HepG2 (cell line): Measurements from ENCODE around the gene CT47A1. TPM values are rescaled to one million over a fixed set of nuclear protein-coding genes. Genes with fewer than 3 reads are reported as not detected.

Experiments
- ARID5B ChIP-seq: IDR thresholded peaks from 2 replicates; pipeline ENCODE4 v1.4.0; 2020; ENCODE audit warnings: mild to moderate bottlenecking, missing genetic modification reagents
- EHMT2 ChIP-seq: fragments of 200-600 bp; sonication (generic); IDR thresholded peaks from 2 replicates; pipeline ENCODE4 v1.7.0; 2017; ENCODE audit warnings: antibody characterized with exemption, low read depth, low read length, borderline replicate concordance
- KLF6 ChIP-seq: IDR thresholded peaks from 2 replicates; pipeline ENCODE4 v1.8.0; 2016; ENCODE audit warnings: missing biosample characterization, missing genetic modification reagents
- MTA1 ChIP-seq: sonication (generic); formaldehyde crosslinking; IDR thresholded peaks from 2 replicates; pipeline ENCODE4 v1.4.0; 2020; ENCODE audit warnings: missing genetic modification reagents, mild to moderate bottlenecking, borderline replicate concordance
- MTERF4 ChIP-seq: sonication (generic); formaldehyde crosslinking; IDR thresholded peaks from 2 replicates; pipeline ENCODE4 v1.8.0; 2023; ENCODE audit warnings: mild to moderate bottlenecking, missing genetic modification reagents
- NCOA2 ChIP-seq: sonication (generic); formaldehyde crosslinking; IDR thresholded peaks from 2 replicates; pipeline ENCODE4 v1.8.0; 2022; ENCODE audit warnings: inconsistent platforms
- NFIC ChIP-seq: IDR thresholded peaks from 2 replicates; pipeline ENCODE4 v1.6.1; 2012; ENCODE audit warnings: mild to moderate bottlenecking, low read length, inconsistent platforms
- PAX8 ChIP-seq: sonication (generic); formaldehyde crosslinking; IDR thresholded peaks from 2 replicates; pipeline ENCODE4 v1.8.0; 2022; ENCODE audit warnings: mild to moderate bottlenecking, missing genetic modification reagents, borderline replicate concordance
- SOX5 ChIP-seq: IDR thresholded peaks from 2 replicates; pipeline ENCODE4 v1.6.1; 2016; ENCODE audit warnings: borderline replicate concordance
- TBX3 ChIP-seq: fragments of 450-650 bp; IDR thresholded peaks from 2 replicates; pipeline ENCODE4 v1.6.1; 2017; ENCODE audit warnings: antibody characterized with exemption, mild to moderate bottlenecking, inconsistent platforms, borderline replicate concordance
- polyA plus RNA-seq, 8 experiments: library from polyadenylated mRNA; depleted of rRNA in 3 of 8; stranded (reverse) in 7 of 8; unstranded in 1 of 8; fragments of >200 nt; fragmentation: Illumina TruSeq in 4 of 8; extraction: Trizol in 4 of 8; gene quantifications; 2 replicates each; pipeline versions ENCODE4 v1.2.1 to v1.2.3, GENCODE V29; 2011 to 2016; ENCODE audit warnings: low read depth in 4 of 8, missing spikeins in 1 of 8, mixed read lengths in 1 of 8; ENCODE audit not compliant: insufficient read depth in 1 of 8
- total RNA-seq, 5 experiments: library from RNA; depleted of rRNA; stranded (reverse); fragments of >200 nt; fragmentation: Illumina TruSeq; extraction: Trizol; gene quantifications; 2 replicates each; pipeline ENCODE4 v1.2.3, GENCODE V29; 2016; ENCODE audit warnings: low read depth in 1 of 5
- TF ChIP-seq, protein P1 (sequence below): sonication (generic); formaldehyde crosslinking; IDR thresholded peaks from 2 replicates; pipeline ENCODE4 v1.9.0; 2022; ENCODE audit warnings: missing genetic modification reagents, mild to moderate bottlenecking, borderline replicate concordance
- TF ChIP-seq, protein P2 (sequence below): sonication (generic); formaldehyde crosslinking; IDR thresholded peaks from 2 replicates; pipeline ENCODE4 v1.5.1; 2020; ENCODE audit warnings: mild to moderate bottlenecking, missing genetic modification reagents, borderline replicate concordance
- TF ChIP-seq, protein P3 (sequence below): sonication (generic); formaldehyde crosslinking; conservative IDR thresholded peaks from 2 replicates; pipeline ENCODE4 v1.4.0; 2020; ENCODE audit warnings: mild to moderate bottlenecking, missing genetic modification reagents, moderate library complexity

CT47A1 gene
- total and polyA plus RNA-seq, 2 of the 13 experiments (the other 11 are each of a cell fraction or from before 2014, with no cell fraction given): not detected

DNA sequence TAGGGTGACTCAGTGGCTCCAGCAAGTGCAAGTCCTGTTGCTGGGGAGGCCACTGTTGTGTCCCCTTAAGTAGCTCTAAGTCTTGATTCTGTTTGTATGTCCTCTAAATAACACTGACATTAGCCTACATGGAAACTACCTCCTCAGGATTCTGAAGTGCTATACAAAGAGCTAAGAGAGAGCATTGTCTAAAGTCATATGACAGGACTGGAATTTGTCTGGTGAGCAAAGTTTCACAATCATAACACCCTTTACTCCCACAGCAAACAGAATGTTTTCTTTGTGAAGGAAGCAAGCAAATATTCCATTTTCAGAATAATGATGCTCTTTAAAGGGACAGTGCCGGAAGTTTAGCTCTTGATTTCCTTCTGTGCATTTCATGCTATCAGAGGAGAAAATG lies 23.4 kb upstream of the CT47A1 start (continued):
- TF ChIP-seq NCOA2: peak; percentile 82
- peak; percentile 97 for TF ChIP-seq SOX5 (CRISPR knock-in tag)
- peak; percentile 85 for TF ChIP-seq TBX3
- TF ChIP-seq, protein P1, sequence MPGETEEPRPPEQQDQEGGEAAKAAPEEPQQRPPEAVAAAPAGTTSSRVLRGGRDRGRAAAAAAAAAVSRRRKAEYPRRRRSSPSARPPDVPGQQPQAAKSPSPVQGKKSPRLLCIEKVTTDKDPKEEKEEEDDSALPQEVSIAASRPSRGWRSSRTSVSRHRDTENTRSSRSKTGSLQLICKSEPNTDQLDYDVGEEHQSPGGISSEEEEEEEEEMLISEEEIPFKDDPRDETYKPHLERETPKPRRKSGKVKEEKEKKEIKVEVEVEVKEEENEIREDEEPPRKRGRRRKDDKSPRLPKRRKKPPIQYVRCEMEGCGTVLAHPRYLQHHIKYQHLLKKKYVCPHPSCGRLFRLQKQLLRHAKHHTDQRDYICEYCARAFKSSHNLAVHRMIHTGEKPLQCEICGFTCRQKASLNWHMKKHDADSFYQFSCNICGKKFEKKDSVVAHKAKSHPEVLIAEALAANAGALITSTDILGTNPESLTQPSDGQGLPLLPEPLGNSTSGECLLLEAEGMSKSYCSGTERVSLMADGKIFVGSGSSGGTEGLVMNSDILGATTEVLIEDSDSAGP (CRISPR knock-in tag): peak; percentile 86
- no peak for TF ChIP-seq KLF6 (CRISPR knock-in tag)
- TF ChIP-seq, protein P2, sequence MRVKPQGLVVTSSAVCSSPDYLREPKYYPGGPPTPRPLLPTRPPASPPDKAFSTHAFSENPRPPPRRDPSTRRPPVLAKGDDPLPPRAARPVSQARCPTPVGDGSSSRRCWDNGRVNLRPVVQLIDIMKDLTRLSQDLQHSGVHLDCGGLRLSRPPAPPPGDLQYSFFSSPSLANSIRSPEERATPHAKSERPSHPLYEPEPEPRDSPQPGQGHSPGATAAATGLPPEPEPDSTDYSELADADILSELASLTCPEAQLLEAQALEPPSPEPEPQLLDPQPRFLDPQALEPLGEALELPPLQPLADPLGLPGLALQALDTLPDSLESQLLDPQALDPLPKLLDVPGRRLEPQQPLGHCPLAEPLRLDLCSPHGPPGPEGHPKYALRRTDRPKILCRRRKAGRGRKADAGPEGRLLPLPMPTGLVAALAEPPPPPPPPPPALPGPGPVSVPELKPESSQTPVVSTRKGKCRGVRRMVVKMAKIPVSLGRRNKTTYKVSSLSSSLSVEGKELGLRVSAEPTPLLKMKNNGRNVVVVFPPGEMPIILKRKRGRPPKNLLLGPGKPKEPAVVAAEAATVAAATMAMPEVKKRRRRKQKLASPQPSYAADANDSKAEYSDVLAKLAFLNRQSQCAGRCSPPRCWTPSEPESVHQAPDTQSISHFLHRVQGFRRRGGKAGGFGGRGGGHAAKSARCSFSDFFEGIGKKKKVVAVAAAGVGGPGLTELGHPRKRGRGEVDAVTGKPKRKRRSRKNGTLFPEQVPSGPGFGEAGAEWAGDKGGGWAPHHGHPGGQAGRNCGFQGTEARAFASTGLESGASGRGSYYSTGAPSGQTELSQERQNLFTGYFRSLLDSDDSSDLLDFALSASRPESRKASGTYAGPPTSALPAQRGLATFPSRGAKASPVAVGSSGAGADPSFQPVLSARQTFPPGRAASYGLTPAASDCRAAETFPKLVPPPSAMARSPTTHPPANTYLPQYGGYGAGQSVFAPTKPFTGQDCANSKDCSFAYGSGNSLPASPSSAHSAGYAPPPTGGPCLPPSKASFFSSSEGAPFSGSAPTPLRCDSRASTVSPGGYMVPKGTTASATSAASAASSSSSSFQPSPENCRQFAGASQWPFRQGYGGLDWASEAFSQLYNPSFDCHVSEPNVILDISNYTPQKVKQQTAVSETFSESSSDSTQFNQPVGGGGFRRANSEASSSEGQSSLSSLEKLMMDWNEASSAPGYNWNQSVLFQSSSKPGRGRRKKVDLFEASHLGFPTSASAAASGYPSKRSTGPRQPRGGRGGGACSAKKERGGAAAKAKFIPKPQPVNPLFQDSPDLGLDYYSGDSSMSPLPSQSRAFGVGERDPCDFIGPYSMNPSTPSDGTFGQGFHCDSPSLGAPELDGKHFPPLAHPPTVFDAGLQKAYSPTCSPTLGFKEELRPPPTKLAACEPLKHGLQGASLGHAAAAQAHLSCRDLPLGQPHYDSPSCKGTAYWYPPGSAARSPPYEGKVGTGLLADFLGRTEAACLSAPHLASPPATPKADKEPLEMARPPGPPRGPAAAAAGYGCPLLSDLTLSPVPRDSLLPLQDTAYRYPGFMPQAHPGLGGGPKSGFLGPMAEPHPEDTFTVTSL (CRISPR knock-in tag): peak; percentile 73; the same call in 1 of the 2 replicates
- no peak for TF ChIP-seq PAX8 (CRISPR knock-in tag)
- TF ChIP-seq MTA1 (CRISPR knock-in tag): no peak
- TF ChIP-seq, protein P3, sequence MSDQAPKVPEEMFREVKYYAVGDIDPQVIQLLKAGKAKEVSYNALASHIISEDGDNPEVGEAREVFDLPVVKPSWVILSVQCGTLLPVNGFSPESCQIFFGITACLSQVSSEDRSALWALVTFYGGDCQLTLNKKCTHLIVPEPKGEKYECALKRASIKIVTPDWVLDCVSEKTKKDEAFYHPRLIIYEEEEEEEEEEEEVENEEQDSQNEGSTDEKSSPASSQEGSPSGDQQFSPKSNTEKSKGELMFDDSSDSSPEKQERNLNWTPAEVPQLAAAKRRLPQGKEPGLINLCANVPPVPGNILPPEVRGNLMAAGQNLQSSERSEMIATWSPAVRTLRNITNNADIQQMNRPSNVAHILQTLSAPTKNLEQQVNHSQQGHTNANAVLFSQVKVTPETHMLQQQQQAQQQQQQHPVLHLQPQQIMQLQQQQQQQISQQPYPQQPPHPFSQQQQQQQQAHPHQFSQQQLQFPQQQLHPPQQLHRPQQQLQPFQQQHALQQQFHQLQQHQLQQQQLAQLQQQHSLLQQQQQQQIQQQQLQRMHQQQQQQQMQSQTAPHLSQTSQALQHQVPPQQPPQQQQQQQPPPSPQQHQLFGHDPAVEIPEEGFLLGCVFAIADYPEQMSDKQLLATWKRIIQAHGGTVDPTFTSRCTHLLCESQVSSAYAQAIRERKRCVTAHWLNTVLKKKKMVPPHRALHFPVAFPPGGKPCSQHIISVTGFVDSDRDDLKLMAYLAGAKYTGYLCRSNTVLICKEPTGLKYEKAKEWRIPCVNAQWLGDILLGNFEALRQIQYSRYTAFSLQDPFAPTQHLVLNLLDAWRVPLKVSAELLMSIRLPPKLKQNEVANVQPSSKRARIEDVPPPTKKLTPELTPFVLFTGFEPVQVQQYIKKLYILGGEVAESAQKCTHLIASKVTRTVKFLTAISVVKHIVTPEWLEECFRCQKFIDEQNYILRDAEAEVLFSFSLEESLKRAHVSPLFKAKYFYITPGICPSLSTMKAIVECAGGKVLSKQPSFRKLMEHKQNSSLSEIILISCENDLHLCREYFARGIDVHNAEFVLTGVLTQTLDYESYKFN (CRISPR knock-in tag): peak; percentile 77
- peak; percentile 55; the same call in 1 of the 2 replicates for TF ChIP-seq NFIC
- peak; percentile 89 for TF ChIP-seq ARID5B
- TF ChIP-seq EHMT2: peak; percentile 32; the same call in 1 of the 2 replicates
- no peak for TF ChIP-seq MTERF4 (CRISPR knock-in tag)
